Hepatocyte (in vitro differentiated cells): ENCODE data around the gene NDUFS6.

ENCODE experiments used
- EZH2 ChIP-seq: fragments of 200-600 bp; sonication (generic); IDR thresholded peaks from 2 replicates; pipeline ENCODE4 v1.6.1; 2016; ENCODE audit warnings: antibody characterized with exemption, mild to moderate bottlenecking, borderline replicate concordance
- EZH2phosphoT487 ChIP-seq: fragments of 200-600 bp; sonication (generic); IDR thresholded peaks from one replicate; pipeline ENCODE4 v1.6.1; 2018; ENCODE audit warnings: antibody characterized with exemption, mild to moderate bottlenecking, low read depth, moderate library complexity; ENCODE audit not compliant: unreplicated experiment, severe bottlenecking
- TF ChIP-seq, protein P1 (sequence below): fragments of 200-600 bp; sonication (generic); IDR thresholded peaks from 2 replicates; pipeline ENCODE4 v1.5.1; 2016; ENCODE audit warnings: antibody characterized with exemption, mild to moderate bottlenecking; ENCODE audit not compliant: poor library complexity

DNA sequence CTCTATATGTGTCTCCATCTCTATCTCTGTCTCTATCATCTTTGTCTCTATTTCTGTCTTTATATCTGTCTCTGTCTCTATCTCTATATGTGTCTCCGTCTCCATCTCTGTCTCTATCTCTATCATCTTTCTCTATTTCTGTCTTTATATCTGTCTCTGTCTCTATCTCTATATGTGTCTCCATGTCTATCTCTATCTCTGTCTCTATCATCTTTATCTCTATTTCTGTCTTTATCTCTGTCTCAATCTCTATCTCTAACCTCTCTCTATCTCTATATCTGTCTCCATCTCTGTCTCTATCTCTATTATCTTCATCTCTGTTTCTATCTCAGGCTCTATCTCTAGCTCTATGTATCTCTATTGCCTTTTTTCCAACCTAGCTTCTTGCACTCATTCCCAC lies 44.5 kb downstream of the NDUFS6 start:
- TF ChIP-seq, protein P1, sequence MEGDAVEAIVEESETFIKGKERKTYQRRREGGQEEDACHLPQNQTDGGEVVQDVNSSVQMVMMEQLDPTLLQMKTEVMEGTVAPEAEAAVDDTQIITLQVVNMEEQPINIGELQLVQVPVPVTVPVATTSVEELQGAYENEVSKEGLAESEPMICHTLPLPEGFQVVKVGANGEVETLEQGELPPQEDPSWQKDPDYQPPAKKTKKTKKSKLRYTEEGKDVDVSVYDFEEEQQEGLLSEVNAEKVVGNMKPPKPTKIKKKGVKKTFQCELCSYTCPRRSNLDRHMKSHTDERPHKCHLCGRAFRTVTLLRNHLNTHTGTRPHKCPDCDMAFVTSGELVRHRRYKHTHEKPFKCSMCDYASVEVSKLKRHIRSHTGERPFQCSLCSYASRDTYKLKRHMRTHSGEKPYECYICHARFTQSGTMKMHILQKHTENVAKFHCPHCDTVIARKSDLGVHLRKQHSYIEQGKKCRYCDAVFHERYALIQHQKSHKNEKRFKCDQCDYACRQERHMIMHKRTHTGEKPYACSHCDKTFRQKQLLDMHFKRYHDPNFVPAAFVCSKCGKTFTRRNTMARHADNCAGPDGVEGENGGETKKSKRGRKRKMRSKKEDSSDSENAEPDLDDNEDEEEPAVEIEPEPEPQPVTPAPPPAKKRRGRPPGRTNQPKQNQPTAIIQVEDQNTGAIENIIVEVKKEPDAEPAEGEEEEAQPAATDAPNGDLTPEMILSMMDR = no peak
- TF ChIP-seq EZH2phosphoT487 = no peak
- no peak for TF ChIP-seq EZH2
